ENCODE measurements around the gene ANAPC15. TPM values are rescaled to one million over a fixed set of nuclear protein-coding genes. Genes with fewer than 3 reads are reported as not detected.

ANAPC15 gene
- polyA plus RNA-seq, 1 of the 3 experiments (the other 2 are of a cell fraction), result 92.3 TPM

DNA sequence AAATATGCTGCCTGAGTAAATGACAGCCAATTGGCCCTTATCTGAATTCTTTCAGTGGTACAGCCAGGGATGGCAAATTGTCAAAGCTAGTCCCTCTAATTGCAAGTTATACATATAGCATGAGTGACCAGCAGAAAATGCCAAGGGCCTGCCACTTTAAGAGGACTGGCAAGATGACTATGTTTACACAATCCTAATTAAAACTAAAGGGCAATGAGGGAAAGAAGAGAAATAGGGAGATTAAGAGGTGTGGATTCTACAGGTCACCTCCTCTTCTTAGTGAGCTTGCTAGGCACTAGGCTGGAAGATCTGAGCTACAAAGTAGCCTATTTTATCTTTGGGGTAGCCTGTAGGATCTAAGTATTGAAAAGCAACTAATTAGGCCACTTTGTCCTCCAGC is 45.6 kb downstream of the ANAPC15 start:
- TF ChIP-seq RCOR1 (IDR thresholded peaks at IDR 0.05; ENCODE audit: low read length), result no peak
- TF ChIP-seq, protein P1, sequence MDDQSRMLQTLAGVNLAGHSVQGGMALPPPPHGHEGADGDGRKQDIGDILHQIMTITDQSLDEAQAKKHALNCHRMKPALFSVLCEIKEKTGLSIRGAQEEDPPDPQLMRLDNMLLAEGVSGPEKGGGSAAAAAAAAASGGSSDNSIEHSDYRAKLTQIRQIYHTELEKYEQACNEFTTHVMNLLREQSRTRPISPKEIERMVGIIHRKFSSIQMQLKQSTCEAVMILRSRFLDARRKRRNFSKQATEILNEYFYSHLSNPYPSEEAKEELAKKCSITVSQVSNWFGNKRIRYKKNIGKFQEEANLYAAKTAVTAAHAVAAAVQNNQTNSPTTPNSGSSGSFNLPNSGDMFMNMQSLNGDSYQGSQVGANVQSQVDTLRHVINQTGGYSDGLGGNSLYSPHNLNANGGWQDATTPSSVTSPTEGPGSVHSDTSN (IDR thresholded peaks at IDR 0.05), result no peak
- no peak for TF ChIP-seq EP300 (IDR thresholded peaks at IDR 0.05; ENCODE audit: borderline replicate concordance in 1 of 2, low read depth in 1 of 2, low read length in 1 of 2)
- TF ChIP-seq, protein P2, sequence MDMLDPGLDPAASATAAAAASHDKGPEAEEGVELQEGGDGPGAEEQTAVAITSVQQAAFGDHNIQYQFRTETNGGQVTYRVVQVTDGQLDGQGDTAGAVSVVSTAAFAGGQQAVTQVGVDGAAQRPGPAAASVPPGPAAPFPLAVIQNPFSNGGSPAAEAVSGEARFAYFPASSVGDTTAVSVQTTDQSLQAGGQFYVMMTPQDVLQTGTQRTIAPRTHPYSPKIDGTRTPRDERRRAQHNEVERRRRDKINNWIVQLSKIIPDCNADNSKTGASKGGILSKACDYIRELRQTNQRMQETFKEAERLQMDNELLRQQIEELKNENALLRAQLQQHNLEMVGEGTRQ (IDR thresholded peaks at IDR 0.05; ENCODE audit: borderline replicate concordance, low read depth, low read length), result no peak
- TF ChIP-seq TEAD4 (IDR thresholded peaks at IDR 0.05; ENCODE audit: borderline replicate concordance, insufficient read depth), result no peak
- TF ChIP-seq GATA2 (CRISPR knock-in tag; IDR thresholded peaks at IDR 0.05), result no peak
- TF ChIP-seq POLR2AphosphoS5 (IDR thresholded peaks at IDR 0.05; ENCODE audit: low read depth, low read length), result no peak
- no peak for TF ChIP-seq CHD2 (IDR thresholded peaks at IDR 0.05; ENCODE audit: low read length, partially characterized antibody)
- TF ChIP-seq, protein P3, sequence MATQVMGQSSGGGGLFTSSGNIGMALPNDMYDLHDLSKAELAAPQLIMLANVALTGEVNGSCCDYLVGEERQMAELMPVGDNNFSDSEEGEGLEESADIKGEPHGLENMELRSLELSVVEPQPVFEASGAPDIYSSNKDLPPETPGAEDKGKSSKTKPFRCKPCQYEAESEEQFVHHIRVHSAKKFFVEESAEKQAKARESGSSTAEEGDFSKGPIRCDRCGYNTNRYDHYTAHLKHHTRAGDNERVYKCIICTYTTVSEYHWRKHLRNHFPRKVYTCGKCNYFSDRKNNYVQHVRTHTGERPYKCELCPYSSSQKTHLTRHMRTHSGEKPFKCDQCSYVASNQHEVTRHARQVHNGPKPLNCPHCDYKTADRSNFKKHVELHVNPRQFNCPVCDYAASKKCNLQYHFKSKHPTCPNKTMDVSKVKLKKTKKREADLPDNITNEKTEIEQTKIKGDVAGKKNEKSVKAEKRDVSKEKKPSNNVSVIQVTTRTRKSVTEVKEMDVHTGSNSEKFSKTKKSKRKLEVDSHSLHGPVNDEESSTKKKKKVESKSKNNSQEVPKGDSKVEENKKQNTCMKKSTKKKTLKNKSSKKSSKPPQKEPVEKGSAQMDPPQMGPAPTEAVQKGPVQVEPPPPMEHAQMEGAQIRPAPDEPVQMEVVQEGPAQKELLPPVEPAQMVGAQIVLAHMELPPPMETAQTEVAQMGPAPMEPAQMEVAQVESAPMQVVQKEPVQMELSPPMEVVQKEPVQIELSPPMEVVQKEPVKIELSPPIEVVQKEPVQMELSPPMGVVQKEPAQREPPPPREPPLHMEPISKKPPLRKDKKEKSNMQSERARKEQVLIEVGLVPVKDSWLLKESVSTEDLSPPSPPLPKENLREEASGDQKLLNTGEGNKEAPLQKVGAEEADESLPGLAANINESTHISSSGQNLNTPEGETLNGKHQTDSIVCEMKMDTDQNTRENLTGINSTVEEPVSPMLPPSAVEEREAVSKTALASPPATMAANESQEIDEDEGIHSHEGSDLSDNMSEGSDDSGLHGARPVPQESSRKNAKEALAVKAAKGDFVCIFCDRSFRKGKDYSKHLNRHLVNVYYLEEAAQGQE (IDR thresholded peaks at IDR 0.05; ENCODE audit: low read depth, low read length), result no peak
- TF ChIP-seq NFIC (IDR thresholded peaks at IDR 0.05; ENCODE audit: borderline replicate concordance), result no peak
- TF ChIP-seq TAF1 (IDR thresholded peaks at IDR 0.05; ENCODE audit: borderline replicate concordance, low read depth, low read length), result no peak
- TF ChIP-seq SMC3 (IDR thresholded peaks at IDR 0.05; ENCODE audit: low read depth, low read length), result no peak
- peaks cover 3 to 8% of the 10 kb centered on the region in 2 experiments for H3K36me3 ChIP-seq (replicated peaks in 1 of 2; ENCODE audit: control insufficient read depth in 1 of 2, insufficient read depth in 2 of 2, low read length in 1 of 2)
- H3K79me2 ChIP-seq (ENCODE audit: insufficient read depth), result peaks cover 99% of the 10 kb centered on the region
- no peaks in the 10 kb centered on the region for H4K20me1 ChIP-seq (ENCODE audit: insufficient read depth)
- no peaks in the 10 kb centered on the region for H3K27me3 ChIP-seq (ENCODE audit: insufficient read depth)
- ChIA-PET CTCF (interaction anchor here (0.7 to 4.2 kb wide), 5 partner anchors 18 to 116 kb away, joined by 3 to 18 read pairs (median 3); no protein-coding TSS in a partner anchor), POLR2A (interaction anchor here (0.5 to 0.6 kb wide), 2 partner anchors 29 to 52 kb away, joined by 3 read pairs; no protein-coding TSS in a partner anchor)
- no peak overlapping the region for H3K9ac ChIP-seq
- no peaks in the 10 kb centered on the region for H3K9me3 ChIP-seq
- H3K27ac ChIP-seq (ENCODE audit: low read depth in 2 of 2, low read length in 1 of 2), result peak overlapping the region in 1 of 2 experiments; percentile 24; a peak in 2 of 4 replicates
- no peak overlapping the region for H2AFZ ChIP-seq (ENCODE audit: low read depth)
- H3K4me3 ChIP-seq (ENCODE audit: low read depth in 2 of 2, low read length in 1 of 2), result no peak overlapping the region
- no peaks in the 10 kb centered on the region for H3K9me2 ChIP-seq
- 0 out of 2 replicates have a peak overlapping the region, but pooled peaks have one; percentile 53 for H3K4me2 ChIP-seq
- peaks cover 21% of the 10 kb centered on the region for H3F3A ChIP-seq (replicated peaks; ENCODE audit: insufficient read depth)
- DNase-seq, result no peak
- peaks cover 16 to 43% of the 10 kb centered on the region in 2 experiments for H3K4me1 ChIP-seq (ENCODE audit: control insufficient read depth in 1 of 2, insufficient read depth in 2 of 2, low read depth in 1 of 2, low read length in 1 of 2)
